D721Med (cell line): Measurements from ENCODE around the gene PPIH.
"Not testable (repeated sequence)": the region's sequence is repeated elsewhere in the genome, so short reads cannot be mapped to it uniquely, and the experiment has no call there.

Experiments
- DNase-seq: peaks from one replicate; pipeline ENCODE4 v3.0.0; 2011; ENCODE audit warnings: low spot score; ENCODE audit not compliant: insufficient read length
- FAIRE-seq: peaks from 2 replicates; lab custom pipeline; 2011; peaks lifted over from hg19 to GRCh38; lab: Jason Lieb, UNC
- CTCF ChIP-seq: IDR thresholded peaks from 2 replicates; pipeline ENCODE4 v1.5.1; 2012; ENCODE audit warnings: mild to moderate bottlenecking, control low read depth; ENCODE audit not compliant: insufficient read depth; ENCODE audit errors: missing control alignments

The PPIH gene

GRCh38 chr1:42675467-42675866 lies 17.2 kb downstream of the PPIH start:
- DNase-seq, result no peak
- no peak for TF ChIP-seq CTCF
- FAIRE-seq, result no peak

GRCh38 chr1:42676534-42677087 lies 18.4 kb downstream of the PPIH start:
- FAIRE-seq, result no peak
- TF ChIP-seq CTCF, result no peak
- no peak for DNase-seq

- FAIRE-seq (no peak), DNase-seq (no peak)
- TF ChIP-seq CTCF, result no peak
Measured at GRCh38 chr1:42679364-42679983, 21.3 kb downstream of the PPIH start.

GRCh38 chr1:42680055-42680454 lies 21.8 kb downstream of the PPIH start:
- TF ChIP-seq CTCF, result no peak
- FAIRE-seq (no peak), DNase-seq (no peak)

GRCh38 chr1:42680921-42681683 lies 22.9 kb downstream of the PPIH start:
- DNase-seq (no peak), FAIRE-seq (no peak)
- TF ChIP-seq CTCF, result no peak

- no peak for TF ChIP-seq CTCF
- FAIRE-seq, result no peak
- peak; percentile 86 for DNase-seq
Measured at GRCh38 chr1:42681741-42682483, 23.7 kb downstream of the PPIH start, which contains the start of gene YBX1. YBX1 (plus strand) TSS chr1:42682418; CDS start chr1:42682566, 148 bp downstream.

- DNase-seq, FAIRE-seq: not testable (repeated sequence)
Measured at GRCh38 chr1:42682484-42682738, 24.2 kb downstream of the PPIH start.
